Measurements from ENCODE around the gene AP3B1. TPM values are rescaled to one million over a fixed set of nuclear protein-coding genes. Genes with fewer than 3 reads are reported as not detected.

AP3B1 gene
- total RNA-seq, 6 experiments from 2014 or later = 51.8 to 66.8 (median 56.6) TPM

- DNase-seq = no peak
- no peaks in the 10 kb centered on the region for H3K9me3 Mint-ChIP-seq
- no peak overlapping the region for H3K27ac Mint-ChIP-seq
- H3K27me3 Mint-ChIP-seq (ENCODE audit: insufficient read depth) = peaks cover 42% of the 10 kb centered on the region
- H3K4me3 Mint-ChIP-seq = no peak overlapping the region
- H3K36me3 Mint-ChIP-seq (ENCODE audit: low read depth) = no peaks in the 10 kb centered on the region
- peaks cover 6% of the 10 kb centered on the region; the same call in 1 of the 2 replicates for H3K4me1 Mint-ChIP-seq (ENCODE audit: low read depth)
- no peak for TF ChIP-seq CTCF (IDR thresholded peaks at IDR 0.05)
These were observed 322.6 kb downstream of the AP3B1 start for GRCh38 chr5:77971776-77972468.

DNA sequence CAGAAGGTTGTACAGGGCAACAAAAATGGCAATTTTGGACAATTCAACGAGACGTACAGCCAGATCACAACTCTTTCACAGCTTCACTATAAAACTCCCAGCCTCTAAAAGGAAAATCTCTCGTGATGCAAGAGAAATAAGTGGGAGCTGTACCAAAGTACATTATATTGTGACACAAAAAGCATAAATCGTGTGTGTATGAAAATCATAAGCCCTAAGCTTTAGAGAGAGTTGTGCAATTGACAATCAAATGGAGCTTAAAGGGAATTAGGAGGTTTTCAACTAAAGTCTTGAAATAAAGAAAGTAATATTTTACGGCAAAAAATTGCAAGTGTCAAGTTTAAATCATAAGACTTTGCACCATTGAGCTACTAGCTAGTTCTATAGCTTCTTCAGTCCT is 323.6 kb downstream of the AP3B1 start:
- Mint-ChIP-seq H3K36me3 (ENCODE audit: low read depth) (no peaks in the 10 kb centered on the region; the same call in 1 of the 2 replicates), H3K9me3 (no peaks in the 10 kb centered on the region), H3K4me3 (no peak overlapping the region), H3K27ac (no peak overlapping the region), H3K4me1 (ENCODE audit: low read depth) (peaks cover 6% of the 10 kb centered on the region; the same call in 1 of the 2 replicates), H3K27me3 (ENCODE audit: insufficient read depth) (peaks cover 37% of the 10 kb centered on the region)
- no peak for TF ChIP-seq CTCF (IDR thresholded peaks at IDR 0.05)
- DNase-seq = no peak

- no peaks in the 10 kb centered on the region; the same call in 1 of the 2 replicates for H3K36me3 Mint-ChIP-seq (ENCODE audit: low read depth)
- no peak for TF ChIP-seq CTCF (IDR thresholded peaks at IDR 0.05)
- H3K9me3 Mint-ChIP-seq = no peaks in the 10 kb centered on the region
- H3K27me3 Mint-ChIP-seq (ENCODE audit: insufficient read depth) = peaks cover 45% of the 10 kb centered on the region
- H3K4me3 Mint-ChIP-seq = no peak overlapping the region
- no peak overlapping the region for H3K27ac Mint-ChIP-seq
- DNase-seq = no peak
- H3K4me1 Mint-ChIP-seq (ENCODE audit: low read depth) = no peaks in the 10 kb centered on the region
These were observed 330.7 kb downstream of the AP3B1 start for GRCh38 chr5:77963795-77964194.

GRCh38 chr5:77960863-77961396 is 333.6 kb downstream of the AP3B1 start:
- Mint-ChIP-seq H3K27me3 (ENCODE audit: insufficient read depth) (peaks cover 51% of the 10 kb centered on the region), H3K4me3 (no peak overlapping the region), H3K36me3 (ENCODE audit: low read depth) (no peaks in the 10 kb centered on the region), H3K27ac (no peak overlapping the region), H3K4me1 (ENCODE audit: low read depth) (no peaks in the 10 kb centered on the region), H3K9me3 (no peaks in the 10 kb centered on the region)
- DNase-seq = no peak
- no peak for TF ChIP-seq CTCF (IDR thresholded peaks at IDR 0.05)

- TF ChIP-seq CTCF (IDR thresholded peaks at IDR 0.05) = no peak
- no peak overlapping the region for H3K4me3 Mint-ChIP-seq
- H3K9me3 Mint-ChIP-seq = no peaks in the 10 kb centered on the region
- peaks cover 50% of the 10 kb centered on the region for H3K27me3 Mint-ChIP-seq (ENCODE audit: insufficient read depth)
- no peaks in the 10 kb centered on the region for H3K4me1 Mint-ChIP-seq (ENCODE audit: low read depth)
- H3K36me3 Mint-ChIP-seq (ENCODE audit: low read depth) = no peaks in the 10 kb centered on the region
- no peak overlapping the region for H3K27ac Mint-ChIP-seq
- no peak for DNase-seq
These were observed 334.2 kb downstream of the AP3B1 start for GRCh38 chr5:77960305-77960704.

Data from HFFc6 (cell line).